Nephron (organoid): ENCODE results near the gene UNC13C.

Experiments
- H3K27ac Mint-ChIP-seq, 3 experiments: 2 replicates each; pipeline ENCODE4 v1.8.0; 2020; ENCODE audit warnings: mixed read lengths in 3 of 3, mild to moderate bottlenecking in 2 of 3, moderate library complexity in 1 of 3
- H3K27me3 Mint-ChIP-seq: 2 replicates; pipeline ENCODE4 v1.8.0; 2021; ENCODE audit warnings: low read depth, mild to moderate bottlenecking, moderate library complexity, mixed read lengths
- H3K36me3 Mint-ChIP-seq: 2 replicates; pipeline ENCODE4 v1.8.0; 2020; ENCODE audit warnings: low read depth, mixed read lengths
- H3K4me1 Mint-ChIP-seq: 2 replicates; pipeline ENCODE4 v1.8.0; 2020; ENCODE audit warnings: mixed read lengths
- H3K4me3 Mint-ChIP-seq, 3 experiments: 2 replicates each; pipeline ENCODE4 v1.8.0; 2020; ENCODE audit warnings: mild to moderate bottlenecking in 3 of 3, mixed read lengths in 3 of 3, moderate library complexity in 2 of 3
- H3K9me3 Mint-ChIP-seq: 2 replicates; pipeline ENCODE4 v1.8.0; 2020; ENCODE audit warnings: mixed read lengths
- TF ChIP-seq, protein P1 (sequence below), 3 experiments: fragments of 200-600 bp; sonication (generic); IDR thresholded peaks; one replicate each; pipeline ENCODE4 v1.5.0; 2021; ENCODE audit warnings: antibody characterized with exemption in 3 of 3; ENCODE audit not compliant: unreplicated experiment in 3 of 3

Gene UNC13C

GRCh38 chr15:54577476-54578250 lies 599.4 kb downstream of the UNC13C start:
- TF ChIP-seq, protein P1, sequence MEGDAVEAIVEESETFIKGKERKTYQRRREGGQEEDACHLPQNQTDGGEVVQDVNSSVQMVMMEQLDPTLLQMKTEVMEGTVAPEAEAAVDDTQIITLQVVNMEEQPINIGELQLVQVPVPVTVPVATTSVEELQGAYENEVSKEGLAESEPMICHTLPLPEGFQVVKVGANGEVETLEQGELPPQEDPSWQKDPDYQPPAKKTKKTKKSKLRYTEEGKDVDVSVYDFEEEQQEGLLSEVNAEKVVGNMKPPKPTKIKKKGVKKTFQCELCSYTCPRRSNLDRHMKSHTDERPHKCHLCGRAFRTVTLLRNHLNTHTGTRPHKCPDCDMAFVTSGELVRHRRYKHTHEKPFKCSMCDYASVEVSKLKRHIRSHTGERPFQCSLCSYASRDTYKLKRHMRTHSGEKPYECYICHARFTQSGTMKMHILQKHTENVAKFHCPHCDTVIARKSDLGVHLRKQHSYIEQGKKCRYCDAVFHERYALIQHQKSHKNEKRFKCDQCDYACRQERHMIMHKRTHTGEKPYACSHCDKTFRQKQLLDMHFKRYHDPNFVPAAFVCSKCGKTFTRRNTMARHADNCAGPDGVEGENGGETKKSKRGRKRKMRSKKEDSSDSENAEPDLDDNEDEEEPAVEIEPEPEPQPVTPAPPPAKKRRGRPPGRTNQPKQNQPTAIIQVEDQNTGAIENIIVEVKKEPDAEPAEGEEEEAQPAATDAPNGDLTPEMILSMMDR (IDR thresholded peaks at IDR 0.05; ENCODE audit: unreplicated experiment in 3 of 3), result no peak
- no peaks in the 10 kb centered on the region for H3K36me3 Mint-ChIP-seq
- H3K4me1 Mint-ChIP-seq, result peaks cover 10% of the 10 kb centered on the region

DNA sequence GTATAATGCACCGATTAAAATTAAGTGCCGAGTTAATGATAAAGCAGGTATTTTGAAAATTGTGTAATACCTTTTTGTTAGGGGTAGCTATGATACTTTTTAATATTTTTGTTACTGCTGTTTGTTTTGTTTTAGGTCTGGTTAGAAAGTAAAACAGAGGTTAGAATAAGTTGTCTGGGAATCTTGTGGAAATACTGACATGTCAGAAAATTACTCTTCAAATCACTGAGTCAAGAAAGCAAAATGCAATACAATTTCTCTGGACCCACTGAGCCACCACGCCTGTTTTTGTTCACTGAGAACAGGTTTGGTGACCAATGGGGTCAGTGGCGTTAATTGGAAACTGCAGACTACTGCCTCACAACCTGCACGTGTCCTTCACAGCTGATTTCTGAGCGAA lies 601.6 kb downstream of the UNC13C start:
- H3K27ac Mint-ChIP-seq, result no peak overlapping the region
- H3K9me3 Mint-ChIP-seq, result peaks cover 3% of the 10 kb centered on the region
- H3K27me3 Mint-ChIP-seq, result no peaks in the 10 kb centered on the region
- no peak overlapping the region for H3K4me3 Mint-ChIP-seq
- no peaks in the 10 kb centered on the region for H3K36me3 Mint-ChIP-seq
- H3K4me1 Mint-ChIP-seq, result peaks cover 10% of the 10 kb centered on the region
- TF ChIP-seq, protein P1 (IDR thresholded peaks at IDR 0.05; ENCODE audit: unreplicated experiment in 3 of 3), result no peak

More at GRCh38 chr15:54577476-54578250, 599.4 kb downstream of the UNC13C start:
- Mint-ChIP-seq H3K27ac (peak overlapping the region in 1 of 3 experiments; percentile 69), H3K27me3 (no peaks in the 10 kb centered on the region), H3K9me3 (peaks cover 3% of the 10 kb centered on the region), H3K4me3 (no peak overlapping the region)

DNA sequence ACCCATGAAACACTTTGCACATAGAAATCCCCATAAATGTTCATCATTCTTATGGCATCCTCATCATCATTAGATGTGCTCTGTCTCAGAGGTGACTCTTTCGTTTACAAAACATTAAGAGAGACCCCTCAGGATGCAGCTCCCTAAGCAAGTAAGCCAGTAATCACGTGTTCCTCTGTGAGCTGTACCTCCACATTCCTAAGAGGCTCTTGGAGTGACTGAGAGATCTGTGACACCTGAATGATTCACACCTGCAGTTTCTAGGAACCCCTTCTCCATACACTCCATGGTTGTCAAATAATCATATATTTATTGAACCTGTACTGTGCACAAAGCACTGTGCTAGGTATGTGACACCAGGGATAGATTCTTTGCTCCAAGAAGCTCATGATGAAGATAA lies 602.4 kb downstream of the UNC13C start:
- H3K4me3 Mint-ChIP-seq, result no peak overlapping the region
- peaks cover 3% of the 10 kb centered on the region for H3K9me3 Mint-ChIP-seq
- TF ChIP-seq, protein P1 (IDR thresholded peaks at IDR 0.05; ENCODE audit: unreplicated experiment in 3 of 3), result no peak
- no peaks in the 10 kb centered on the region for H3K27me3 Mint-ChIP-seq
- H3K36me3 Mint-ChIP-seq, result no peaks in the 10 kb centered on the region
- no peak overlapping the region for H3K27ac Mint-ChIP-seq
- peaks cover 10% of the 10 kb centered on the region for H3K4me1 Mint-ChIP-seq

GRCh38 chr15:54582863-54583643 lies 604.8 kb downstream of the UNC13C start:
- TF ChIP-seq, protein P1 (IDR thresholded peaks at IDR 0.05; ENCODE audit: unreplicated experiment in 3 of 3), result no peak
- no peaks in the 10 kb centered on the region for H3K27me3 Mint-ChIP-seq

GRCh38 chr15:54585063-54585462 lies 606.8 kb downstream of the UNC13C start:
- peaks cover 8% of the 10 kb centered on the region for H3K9me3 Mint-ChIP-seq
- H3K36me3 Mint-ChIP-seq, result no peaks in the 10 kb centered on the region
- TF ChIP-seq, protein P1 (IDR thresholded peaks at IDR 0.05; ENCODE audit: unreplicated experiment in 3 of 3), result no peak
- H3K27ac Mint-ChIP-seq, result no peak overlapping the region
- no peaks in the 10 kb centered on the region for H3K27me3 Mint-ChIP-seq
- H3K4me1 Mint-ChIP-seq, result no peaks in the 10 kb centered on the region
- no peak overlapping the region for H3K4me3 Mint-ChIP-seq

More at GRCh38 chr15:54582863-54583643, 604.8 kb downstream of the UNC13C start:
- H3K36me3 Mint-ChIP-seq, result no peaks in the 10 kb centered on the region
- no peak overlapping the region for H3K4me3 Mint-ChIP-seq
- no peak overlapping the region for H3K27ac Mint-ChIP-seq
- peaks cover 3% of the 10 kb centered on the region for H3K9me3 Mint-ChIP-seq
- H3K4me1 Mint-ChIP-seq, result peaks cover 2% of the 10 kb centered on the region
